Neural cell (in vitro differentiated cells): ENCODE measurements around the gene EXOC4. TPM values are rescaled to one million over a fixed set of nuclear protein-coding genes. Genes with fewer than 3 reads are reported as not detected.

ENCODE experiments used
- H2AFZ ChIP-seq: fragments of 200-600, 300-800 bp; sonication (generic), shearing (Covaris generic); 2 replicates; pipeline ENCODE4 v1.6.0; 2014; ENCODE audit warnings: low read depth, mild to moderate bottlenecking, antibody characterized with exemption, low read length, moderate library complexity
- H3F3A ChIP-seq: fragments of 200-600 bp; shearing (Covaris generic); 2 replicates; pipeline ENCODE4 v1.6.1; 2016; ENCODE audit warnings: mild to moderate bottlenecking, moderate library complexity, mixed read lengths, antibody characterized with exemption, low read length; ENCODE audit not compliant: insufficient read depth, poor library complexity, severe bottlenecking
- H3K27ac ChIP-seq: fragments of 200-600, 300-800 bp; sonication (generic), shearing (Covaris generic); 2 replicates; pipeline ENCODE4 v1.5.1; 2014; ENCODE audit warnings: mild to moderate bottlenecking, low read length, moderate library complexity
- H3K27me3 ChIP-seq: fragments of 300-800, 200-600 bp; sonication (generic), shearing (Covaris generic); 2 replicates; pipeline ENCODE4 v1.6.0; 2014; ENCODE audit warnings: mild to moderate bottlenecking, low read depth, low read length, moderate library complexity; ENCODE audit not compliant: insufficient read depth
- H3K36me3 ChIP-seq: fragments of 300-800, 200-600 bp; sonication (generic), shearing (Covaris generic); 2 replicates; pipeline ENCODE4 v1.5.1; 2014; ENCODE audit warnings: mild to moderate bottlenecking, antibody characterized with exemption, low read length, moderate library complexity; ENCODE audit not compliant: insufficient read depth
- H3K4me2 ChIP-seq: fragments of 300-800, 200-600 bp; sonication (generic), shearing (Covaris generic); 2 replicates; pipeline ENCODE4 v1.6.0; 2014; ENCODE audit warnings: mild to moderate bottlenecking, low read length
- H3K4me3 ChIP-seq: fragments of 300-800, 200-600 bp; sonication (generic), shearing (Covaris generic); 2 replicates; pipeline ENCODE4 v1.5.1; 2014; ENCODE audit warnings: mild to moderate bottlenecking, low read length, moderate library complexity
- H3K79me2 ChIP-seq: fragments of 200-600 bp; shearing (Covaris generic); replicated peaks from 2 replicates; pipeline ENCODE4 v1.6.0; 2014; ENCODE audit warnings: mild to moderate bottlenecking, low read length, moderate library complexity; ENCODE audit not compliant: insufficient read depth
- H3K9ac ChIP-seq: fragments of 300-800, 200-600 bp; sonication (generic), shearing (Covaris generic); 2 replicates; pipeline ENCODE4 v1.6.1; 2016; ENCODE audit warnings: mild to moderate bottlenecking, low read length, mixed read lengths
- H3K9me2 ChIP-seq: fragments of 200-600 bp; shearing (Covaris generic); 2 replicates; pipeline ENCODE4 v1.6.1; 2016; ENCODE audit warnings: mild to moderate bottlenecking, low read length, mixed read lengths; ENCODE audit not compliant: insufficient read depth
- H3K9me3 ChIP-seq: fragments of 200-600, 300-800 bp; sonication (generic), shearing (Covaris generic); 2 replicates; pipeline ENCODE4 v1.6.1; 2016; ENCODE audit warnings: mild to moderate bottlenecking, mixed run types, low read length, moderate library complexity, mixed read lengths
- H4K20me1 ChIP-seq: fragments of 200-600 bp; shearing (Covaris generic); 2 replicates; pipeline ENCODE4 v1.6.1; 2016; ENCODE audit warnings: mild to moderate bottlenecking, mixed run types; ENCODE audit not compliant: insufficient read depth
- CTCF ChIP-seq: fragments of 450-650 bp; IDR thresholded peaks from 2 replicates; pipeline ENCODE4 v1.5.1; 2014; ENCODE audit warnings: antibody characterized with exemption, mild to moderate bottlenecking, moderate library complexity; ENCODE audit not compliant: poor library complexity, severe bottlenecking
- EP300 ChIP-seq: fragments of 450-650 bp; conservative IDR thresholded peaks from 2 replicates; pipeline ENCODE4 v1.6.1; 2014; ENCODE audit warnings: antibody characterized with exemption, mild to moderate bottlenecking, moderate library complexity; ENCODE audit not compliant: poor library complexity, severe bottlenecking
- EZH2 ChIP-seq: fragments of 200-600, 300-800 bp; shearing (Covaris generic), sonication (generic); IDR thresholded peaks from 2 replicates; pipeline ENCODE4 v1.6.1; 2014; ENCODE audit warnings: antibody characterized with exemption, low read length, borderline replicate concordance, mild to moderate bottlenecking; ENCODE audit not compliant: insufficient read depth, poor library complexity, severe bottlenecking
- MXI1 ChIP-seq: fragments of 450-650 bp; conservative IDR thresholded peaks from 2 replicates; pipeline ENCODE4 v1.6.1; 2014; ENCODE audit warnings: antibody characterized with exemption, mild to moderate bottlenecking; ENCODE audit not compliant: poor library complexity, severe bottlenecking
- POLR2AphosphoS5 ChIP-seq: IDR thresholded peaks from 2 replicates; pipeline ENCODE4 v1.6.1; 2012
- RAD21 ChIP-seq: fragments of 450-650 bp; conservative IDR thresholded peaks from 2 replicates; pipeline ENCODE4 v1.6.1; 2014; ENCODE audit warnings: antibody characterized with exemption, mild to moderate bottlenecking, moderate library complexity
- REST ChIP-seq: IDR thresholded peaks from 2 replicates; pipeline ENCODE4 v1.6.1; 2012; ENCODE audit warnings: borderline replicate concordance
- SMC3 ChIP-seq: fragments of 450-650 bp; conservative IDR thresholded peaks from 2 replicates; pipeline ENCODE4 v1.6.1; 2014; ENCODE audit warnings: antibody characterized with exemption, mild to moderate bottlenecking, moderate library complexity; ENCODE audit not compliant: poor library complexity
- TAF1 ChIP-seq: IDR thresholded peaks from 2 replicates; pipeline ENCODE4 v1.6.1; 2012; ENCODE audit warnings: low read depth
- polyA plus RNA-seq: library from polyadenylated mRNA; depleted of rRNA; stranded (reverse); fragments of >200 nt; gene quantifications from 2 replicates; pipeline ENCODE4 v1.2.3, GENCODE V29; 2014

Gene EXOC4
- polyA plus RNA-seq, 1 donor from 2014 or later: 36.5 TPM

DNA sequence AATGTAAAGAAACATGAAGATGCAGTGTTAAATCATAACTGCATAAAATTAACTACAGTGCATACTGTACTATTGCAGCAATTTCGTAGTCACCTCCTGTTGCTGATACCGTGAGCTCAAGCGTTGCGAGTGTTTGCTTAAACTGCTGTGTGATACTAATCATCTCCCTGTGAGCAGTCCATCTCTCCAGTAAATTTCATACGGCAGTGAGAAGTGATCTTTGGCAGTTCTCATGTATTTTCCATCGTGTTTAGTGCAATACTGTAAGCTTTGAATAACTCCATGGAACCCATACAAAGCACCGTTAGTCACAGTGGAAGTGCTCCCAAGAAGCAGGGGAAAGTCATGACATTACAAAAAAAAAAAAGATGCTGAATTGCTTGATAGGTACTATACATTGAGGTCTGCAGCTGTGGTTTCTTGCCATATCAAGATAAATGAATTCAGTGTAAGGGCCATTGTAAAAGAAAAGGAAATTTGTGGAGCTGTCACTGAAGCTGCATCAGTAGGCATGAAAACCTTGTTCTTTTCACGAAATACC, 360.4 kb downstream of the EXOC4 start:
- no peaks in the 10 kb centered on the region for H3K9me2 ChIP-seq
- H3K9me3 ChIP-seq: no peaks in the 10 kb centered on the region
- H3K4me2 ChIP-seq: no peak overlapping the region
- peaks cover 2% of the 10 kb centered on the region for H3F3A ChIP-seq
- H3K4me3 ChIP-seq: peak overlapping the region; percentile 14
- H3K79me2 ChIP-seq: no peaks in the 10 kb centered on the region
- H3K27me3 ChIP-seq: no peaks in the 10 kb centered on the region
- TF ChIP-seq EP300 (peak; percentile 61), TAF1 (no peak), SMC3 (peak; percentile 23), RAD21 (no peak), MXI1 (no peak), REST (no peak), POLR2AphosphoS5 (peak; percentile 78), CTCF (no peak), EZH2 (no peak)
- no peak overlapping the region for H3K9ac ChIP-seq
- H4K20me1 ChIP-seq: no peaks in the 10 kb centered on the region
- H2AFZ ChIP-seq: no peak overlapping the region
- H3K27ac ChIP-seq: no peak overlapping the region
- no peaks in the 10 kb centered on the region for H3K36me3 ChIP-seq

GRCh38 chr7:133614251-133614650, 361.4 kb downstream of the EXOC4 start:
- Histone ChIP-seq H3K27me3 (no peaks in the 10 kb centered on the region), H3F3A (peaks cover 2% of the 10 kb centered on the region), H3K9me3 (no peaks in the 10 kb centered on the region), H3K4me2 (no peak overlapping the region), H3K27ac (no peak overlapping the region), H3K79me2 (no peaks in the 10 kb centered on the region), H2AFZ (no peak overlapping the region), H3K9ac (no peak overlapping the region), H3K4me3 (no peak overlapping the region), H3K36me3 (no peaks in the 10 kb centered on the region), H4K20me1 (no peaks in the 10 kb centered on the region), H3K9me2 (no peaks in the 10 kb centered on the region)
- TF ChIP-seq POLR2AphosphoS5 (no peak), TAF1 (no peak), EP300 (no peak), RAD21 (no peak), REST (no peak), EZH2 (no peak), SMC3 (no peak), MXI1 (no peak), CTCF (no peak)
